Trophoblast cell (in vitro differentiated cells and primary cell): ENCODE data around the gene CLK2.

Experiments
- DNase-seq, 2 donors: peaks; one replicate each; pipeline ENCODE4 v3.0.0-alpha.2; 2016
- H2AFZ ChIP-seq: 2 replicates; pipeline ENCODE4 v1.6.1; 2013; ENCODE audit warnings: low read length, moderate library complexity, mild to moderate bottlenecking; ENCODE audit not compliant: insufficient read depth, poor library complexity
- H2AK5ac ChIP-seq: 2 replicates; pipeline ENCODE4 v1.6.1; 2013; ENCODE audit warnings: mild to moderate bottlenecking, low read length
- H2BK120ac ChIP-seq: 2 replicates; pipeline ENCODE4 v1.6.1; 2013; ENCODE audit warnings: low read length, mild to moderate bottlenecking, moderate library complexity; ENCODE audit not compliant: insufficient read depth, poor library complexity
- H2BK12ac ChIP-seq: 2 replicates; pipeline ENCODE4 v1.6.1; 2013; ENCODE audit warnings: mild to moderate bottlenecking, low read length, moderate library complexity
- H2BK5ac ChIP-seq: 2 replicates; pipeline ENCODE4 v1.6.1; 2013; ENCODE audit warnings: low read length, low read depth, moderate library complexity, mild to moderate bottlenecking; ENCODE audit not compliant: poor library complexity
- H3K14ac ChIP-seq: 2 replicates; pipeline ENCODE4 v1.6.1; 2013; ENCODE audit warnings: mild to moderate bottlenecking, low read length
- H3K18ac ChIP-seq: 2 replicates; pipeline ENCODE4 v1.6.1; 2013; ENCODE audit warnings: mild to moderate bottlenecking, low read length
- H3K23ac ChIP-seq: 2 replicates; pipeline ENCODE4 v1.6.1; 2013; ENCODE audit warnings: low read length
- H3K27ac ChIP-seq: 2 replicates; pipeline ENCODE4 v1.5.1; 2013; ENCODE audit warnings: low read depth, mild to moderate bottlenecking, inconsistent platforms, low read length, moderate library complexity
- H3K27me3 ChIP-seq: 2 replicates; pipeline ENCODE4 v1.6.1; 2013; ENCODE audit warnings: inconsistent platforms, mild to moderate bottlenecking, low read length, moderate library complexity; ENCODE audit not compliant: insufficient read depth
- H3K36me3 ChIP-seq, 2 experiments: 1 replicate in 1 of 2; 2 replicates in 1 of 2; pipeline ENCODE4 v1.6.1; 2013; ENCODE audit warnings: low read length in 2 of 2, mild to moderate bottlenecking in 2 of 2, moderate library complexity in 1 of 2; ENCODE audit not compliant: insufficient read depth in 2 of 2, control insufficient read depth in 1 of 2
- H3K4ac ChIP-seq: 2 replicates; pipeline ENCODE4 v1.6.1; 2013; ENCODE audit warnings: low read depth, mild to moderate bottlenecking, low read length, moderate library complexity
- H3K4me1 ChIP-seq, 2 experiments: 1 replicate in 1 of 2; 2 replicates in 1 of 2; pipeline ENCODE4 v1.6.1; 2013; ENCODE audit warnings: low read length in 2 of 2, mild to moderate bottlenecking in 2 of 2, moderate library complexity in 1 of 2; ENCODE audit not compliant: insufficient read depth in 2 of 2, control insufficient read depth in 1 of 2
- H3K4me2 ChIP-seq: 2 replicates; pipeline ENCODE4 v1.6.1; 2013; ENCODE audit warnings: inconsistent platforms, mild to moderate bottlenecking, low read length, moderate library complexity
- H3K4me3 ChIP-seq: 2 replicates; pipeline ENCODE4 v1.5.1; 2013; ENCODE audit warnings: mild to moderate bottlenecking, low read depth, low read length, inconsistent platforms
- H3K79me1 ChIP-seq: one replicate; pipeline ENCODE4 v1.6.1; 2013; ENCODE audit warnings: low read length
- H3K79me2 ChIP-seq: 2 replicates; pipeline ENCODE4 v1.6.1; 2013; ENCODE audit warnings: low read length, mild to moderate bottlenecking; ENCODE audit not compliant: control insufficient read depth, insufficient read depth, poor library complexity
- H3K9ac ChIP-seq: 2 replicates; pipeline ENCODE4 v1.6.1; 2013; ENCODE audit warnings: mild to moderate bottlenecking, low read length
- H3K9me3 ChIP-seq: 2 replicates; pipeline ENCODE4 v1.6.1; 2013; ENCODE audit warnings: low read depth, mild to moderate bottlenecking, control low read depth, inconsistent platforms, low read length; ENCODE audit not compliant: insufficient read depth
- H4K12ac ChIP-seq: 2 replicates; pipeline ENCODE4 v1.6.1; 2013; ENCODE audit warnings: low read depth, mild to moderate bottlenecking, low read length, moderate library complexity
- H4K8ac ChIP-seq: 2 replicates; pipeline ENCODE4 v1.6.1; 2013; ENCODE audit warnings: low read depth, mild to moderate bottlenecking, low read length, moderate library complexity
- H4K91ac ChIP-seq: one replicate; pipeline ENCODE4 v1.6.1; 2013; ENCODE audit warnings: low read depth, mild to moderate bottlenecking, low read length, moderate library complexity
- WGBS: extraction: QIAGEN DNeasy Blood & Tissue Kit; methylation state at CpG from one replicate; pipeline ENCODE4 v1.1.7; 2013; ENCODE audit warnings: missing lambda C conversion rate; ENCODE audit not compliant: insufficient read length, insufficient coverage; ENCODE audit errors: extremely low coverage; 5-methylcytosine and 5-hydroxymethylcytosine counted together

CLK2 gene

DNA sequence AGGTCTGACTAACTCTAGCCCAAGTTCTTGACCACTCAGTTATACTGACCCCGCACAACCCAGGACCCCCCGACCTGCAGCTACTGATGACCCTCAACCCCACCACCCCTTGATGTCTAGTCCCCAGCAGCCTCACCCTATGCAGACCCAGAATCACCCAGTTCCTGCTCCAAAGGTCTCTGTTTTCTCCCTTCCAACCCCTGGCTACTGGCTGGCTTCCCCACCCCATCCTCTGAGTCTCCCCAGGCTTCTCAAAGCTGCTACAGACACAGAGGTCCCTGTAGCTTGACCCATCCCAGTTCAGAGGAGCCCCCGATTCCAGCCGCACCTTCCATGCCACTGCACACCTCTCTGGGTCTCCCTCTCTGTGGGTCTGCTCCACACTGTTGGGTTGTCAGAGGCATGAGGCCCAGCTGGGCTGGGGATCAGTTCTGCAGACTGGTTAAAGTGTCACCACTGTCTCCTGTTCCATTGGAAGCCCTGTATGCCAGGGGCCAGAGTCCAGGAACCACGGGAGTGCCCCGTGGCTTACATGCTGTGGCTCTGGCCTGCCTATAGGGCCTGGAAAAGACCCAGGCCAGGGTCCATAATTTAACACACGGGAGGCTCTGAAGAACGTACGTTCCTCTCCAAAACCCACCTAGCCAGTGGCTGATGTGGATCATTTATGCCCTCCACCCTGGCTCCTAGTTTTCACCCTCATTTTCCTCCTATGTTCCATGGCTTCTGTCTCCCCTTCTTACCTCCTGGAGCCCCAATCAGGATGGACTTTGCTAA is 27.4 kb upstream of the CLK2 start:
- Histone ChIP-seq H3K4me1 (peaks cover under 1 to 3% of the 10 kb centered on the region in 2 experiments), H2AFZ (no peak overlapping the region), H3K23ac (no peak overlapping the region), H2BK5ac (no peak overlapping the region), H3K9me3 (no peaks in the 10 kb centered on the region), H4K12ac (no peak overlapping the region), H3K27me3 (peaks cover 3% of the 10 kb centered on the region), H3K36me3 (no peaks in the 10 kb centered on the region), H3K9ac (no peak overlapping the region), H4K8ac (no peak overlapping the region), H3K27ac (no peak overlapping the region), H2BK120ac (no peak overlapping the region), H3K79me2 (no peaks in the 10 kb centered on the region), H4K91ac (no peak overlapping the region), H3K4ac (no peak overlapping the region), H2BK12ac (no peak overlapping the region), H3K79me1 (no peaks in the 10 kb centered on the region), H3K18ac (no peak overlapping the region), H3K4me3 (no peak overlapping the region), H3K4me2 (no peak overlapping the region), H3K14ac (no peak overlapping the region), H2AK5ac (no peak overlapping the region)
- WGBS, result no CpG with 5 or more reads among the region's 9 CpGs
- no peak for DNase-seq

- H3K9ac ChIP-seq, result no peak overlapping the region
- H2BK12ac ChIP-seq, result no peak overlapping the region
- no peak overlapping the region for H3K18ac ChIP-seq
- H3K23ac ChIP-seq, result no peak overlapping the region
- no peak overlapping the region for H3K27ac ChIP-seq
- H3K4me3 ChIP-seq, result no peak overlapping the region
- H2AK5ac ChIP-seq, result no peak overlapping the region
- peaks cover 10% of the 10 kb centered on the region for H3K27me3 ChIP-seq
- H3K9me3 ChIP-seq, result no peaks in the 10 kb centered on the region
- H2BK5ac ChIP-seq, result no peak overlapping the region
- no peak overlapping the region for H2BK120ac ChIP-seq
- no peak for DNase-seq
- no peak overlapping the region for H2AFZ ChIP-seq
- H3K79me2 ChIP-seq, result no peaks in the 10 kb centered on the region
- no peak overlapping the region for H4K8ac ChIP-seq
- no peak overlapping the region for H3K4ac ChIP-seq
- no peaks in the 10 kb centered on the region for H3K36me3 ChIP-seq
- no peaks in the 10 kb centered on the region for H3K4me1 ChIP-seq
- H3K4me2 ChIP-seq, result no peak overlapping the region
- no peak overlapping the region for H3K14ac ChIP-seq
- no CpG with 5 or more reads among the region's 8 CpGs for WGBS
- no peak overlapping the region for H4K12ac ChIP-seq
- H3K79me1 ChIP-seq, result no peaks in the 10 kb centered on the region
- no peak overlapping the region for H4K91ac ChIP-seq
Measured at GRCh38 chr1:155300024-155300423, 26.7 kb upstream of the CLK2 start.

DNA sequence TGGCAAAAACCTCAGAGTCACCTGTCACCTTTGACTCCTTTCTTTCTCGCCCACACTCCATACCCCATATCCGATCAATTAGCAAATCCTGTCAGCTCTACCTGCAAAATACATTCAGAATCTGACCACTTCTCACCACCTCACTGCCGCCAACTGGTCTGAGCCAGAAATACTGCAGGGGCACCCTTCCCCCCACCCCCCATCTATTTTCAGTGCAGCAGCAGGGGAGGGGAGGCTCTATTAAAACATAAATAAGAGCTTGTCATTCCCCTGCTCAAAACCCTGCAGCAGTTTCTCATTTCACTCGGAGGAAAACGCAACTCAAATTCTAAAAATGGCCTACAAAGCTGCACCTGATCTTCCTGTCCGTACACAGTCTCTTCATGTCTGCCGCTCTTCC is 24.1 kb upstream of the CLK2 start:
- Histone ChIP-seq H3K36me3 (no peaks in the 10 kb centered on the region), H4K91ac (no peak overlapping the region), H2AFZ (no peak overlapping the region), H4K8ac (no peak overlapping the region), H3K14ac (no peak overlapping the region), H3K18ac (no peak overlapping the region), H3K23ac (no peak overlapping the region), H3K4ac (no peak overlapping the region), H3K4me3 (no peak overlapping the region), H2BK120ac (no peak overlapping the region), H3K9ac (no peak overlapping the region), H2BK5ac (no peak overlapping the region), H3K4me2 (no peak overlapping the region), H3K4me1 (no peaks in the 10 kb centered on the region), H3K79me1 (no peaks in the 10 kb centered on the region), H3K9me3 (peaks cover 2% of the 10 kb centered on the region), H2BK12ac (no peak overlapping the region), H3K27me3 (peaks cover 14% of the 10 kb centered on the region), H3K79me2 (no peaks in the 10 kb centered on the region), H4K12ac (no peak overlapping the region), H3K27ac (no peak overlapping the region), H2AK5ac (no peak overlapping the region)
- no CpG with 5 or more reads among the region's 7 CpGs for WGBS
- DNase-seq, result no peak

DNA sequence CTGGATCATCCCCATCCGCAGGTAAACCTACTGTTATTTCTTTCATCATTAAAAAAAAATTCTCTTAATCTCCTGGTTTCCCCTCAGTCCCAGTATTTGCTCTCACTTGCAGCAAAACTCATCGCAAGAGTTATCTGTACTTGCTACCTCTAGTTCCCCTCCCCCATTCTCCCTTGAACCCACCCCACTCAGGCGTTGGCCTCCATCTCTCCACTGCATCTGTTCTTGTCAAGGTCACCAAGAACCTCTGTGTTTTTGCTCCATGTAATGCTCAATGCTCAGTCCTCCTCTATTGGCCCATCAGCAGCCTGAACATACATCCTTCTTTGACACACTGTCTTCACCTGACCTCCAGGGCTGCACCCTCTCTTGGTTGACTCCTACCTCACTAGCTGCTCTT is 23.4 kb upstream of the CLK2 start:
- Histone ChIP-seq H4K91ac (no peak overlapping the region), H2AK5ac (no peak overlapping the region)

More for the DNA sequence above, 23.4 kb upstream of the CLK2 start:
- Histone ChIP-seq H4K12ac (no peak overlapping the region), H3K4me2 (no peak overlapping the region), H3K79me1 (no peaks in the 10 kb centered on the region), H3K27ac (no peak overlapping the region), H3K18ac (no peak overlapping the region), H3K4me3 (no peak overlapping the region), H3K4me1 (no peaks in the 10 kb centered on the region), H3K14ac (no peak overlapping the region), H2AFZ (no peak overlapping the region), H3K9me3 (peaks cover 2% of the 10 kb centered on the region), H2BK12ac (no peak overlapping the region), H3K79me2 (no peaks in the 10 kb centered on the region), H3K4ac (no peak overlapping the region), H3K9ac (no peak overlapping the region), H2BK5ac (no peak overlapping the region), H3K36me3 (no peaks in the 10 kb centered on the region), H3K27me3 (peaks cover 14% of the 10 kb centered on the region), H3K23ac (no peak overlapping the region), H4K8ac (no peak overlapping the region), H2BK120ac (no peak overlapping the region)
- WGBS, result no CpG with 5 or more reads among the region's 3 CpGs
- DNase-seq, result no peak
